HG02852 (cell line): ENCODE data around the gene PDE4C.

Source experiments
- ATAC-seq: cut with Tn5 transposase; IDR thresholded peaks from one replicate; pipeline ENCODE4 v1.9.1; 2021; ENCODE audit warnings: mild to moderate bottlenecking, moderate library complexity; ENCODE audit not compliant: unreplicated experiment

PDE4C gene

GRCh38 chr19:18202778-18203407 is 23.3 kb downstream of the PDE4C start:
- no peak for ATAC-seq

GRCh38 chr19:18202397-18202777 is 23.9 kb downstream of the PDE4C start:
- ATAC-seq, result no peak

- no peak for ATAC-seq
Observed at GRCh38 chr19:18198374-18198773, 27.9 kb downstream of the PDE4C start.

GRCh38 chr19:18197941-18198340 is 28.3 kb downstream of the PDE4C start:
- no peak for ATAC-seq

- ATAC-seq, result no peak
Observed at GRCh38 chr19:18197306-18197705, 28.9 kb downstream of the PDE4C start.

GRCh38 chr19:18196511-18196845 is 29.8 kb downstream of the PDE4C start:
- ATAC-seq, result no peak

- ATAC-seq, result no peak
Observed at GRCh38 chr19:18194554-18195238, 31.5 kb downstream of the PDE4C start.

- ATAC-seq, result no peak
Observed at GRCh38 chr19:18194181-18194530, 32.1 kb downstream of the PDE4C start.

GRCh38 chr19:18193388-18194180 is 32.7 kb downstream of the PDE4C start:
- ATAC-seq, result peak; percentile 2

- ATAC-seq, result peak; percentile 83
Observed at GRCh38 chr19:18192673-18193387, 33.4 kb downstream of the PDE4C start, which contains the start of gene MPV17L2. TSS of gene MPV17L2 (plus strand) at chr19:18193218. CDS start at chr19:18193282, 64 bp downstream.

GRCh38 chr19:18191640-18192062 is 34.6 kb downstream of the PDE4C start:
- no peak for ATAC-seq

GRCh38 chr19:18190278-18190677 is 36.0 kb downstream of the PDE4C start:
- ATAC-seq, result no peak

- ATAC-seq, result no peak
Observed at GRCh38 chr19:18185538-18185937, 40.7 kb downstream of the PDE4C start.

GRCh38 chr19:18183529-18183928 is 42.7 kb downstream of the PDE4C start:
- ATAC-seq, result no peak

- ATAC-seq, result no peak
Observed at GRCh38 chr19:18179957-18180356, 46.3 kb downstream of the PDE4C start.

GRCh38 chr19:18176367-18177310 is 49.6 kb downstream of the PDE4C start:
- ATAC-seq, result no peak

- no peak for ATAC-seq
Observed at GRCh38 chr19:18174983-18175382, 51.3 kb downstream of the PDE4C start.
